IgD-negative memory B cell (primary cell): ENCODE results near the gene ASPHD2. TPM values are rescaled to one million over a fixed set of nuclear protein-coding genes. Genes with fewer than 3 reads are reported as not detected.

Experiments used
- H3K27ac Mint-ChIP-seq, 3 donors: one replicate each; pipeline ENCODE4 v1.8.0; 2020 to 2022; ENCODE audit warnings: mild to moderate bottlenecking in 3 of 3, mixed read lengths in 3 of 3, moderate library complexity in 1 of 3
- H3K27me3 Mint-ChIP-seq: one replicate; pipeline ENCODE4 v1.8.0; 2021; ENCODE audit warnings: mixed read lengths
- H3K36me3 Mint-ChIP-seq: one replicate; pipeline ENCODE4 v1.8.0; 2020; ENCODE audit warnings: mild to moderate bottlenecking, mixed read lengths
- H3K4me1 Mint-ChIP-seq, 3 donors: one replicate each; pipeline ENCODE4 v1.8.0; 2020 to 2022; ENCODE audit warnings: mixed read lengths in 3 of 3, mild to moderate bottlenecking in 1 of 3
- H3K4me3 Mint-ChIP-seq, 4 donors: one replicate each; pipeline ENCODE4 v1.8.0; 2020 to 2022; ENCODE audit warnings: mild to moderate bottlenecking in 4 of 4, mixed read lengths in 4 of 4, moderate library complexity in 3 of 4
- H3K9me3 Mint-ChIP-seq, 3 donors: one replicate each; pipeline ENCODE4 v1.8.0; 2020 to 2021; ENCODE audit warnings: mixed read lengths in 3 of 3, mild to moderate bottlenecking in 1 of 3
- polyA plus RNA-seq: library from polyadenylated mRNA; unstranded; fragments of 300-500 nt; fragmentation: Illumina TruSeq; gene quantifications from one replicate; pipeline ENCODE4 v1.2.3, GENCODE V29; 2021

Gene ASPHD2, protein sequence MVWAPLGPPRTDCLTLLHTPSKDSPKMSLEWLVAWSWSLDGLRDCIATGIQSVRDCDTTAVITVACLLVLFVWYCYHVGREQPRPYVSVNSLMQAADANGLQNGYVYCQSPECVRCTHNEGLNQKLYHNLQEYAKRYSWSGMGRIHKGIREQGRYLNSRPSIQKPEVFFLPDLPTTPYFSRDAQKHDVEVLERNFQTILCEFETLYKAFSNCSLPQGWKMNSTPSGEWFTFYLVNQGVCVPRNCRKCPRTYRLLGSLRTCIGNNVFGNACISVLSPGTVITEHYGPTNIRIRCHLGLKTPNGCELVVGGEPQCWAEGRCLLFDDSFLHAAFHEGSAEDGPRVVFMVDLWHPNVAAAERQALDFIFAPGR
- polyA plus RNA-seq = 5.7 TPM

DNA sequence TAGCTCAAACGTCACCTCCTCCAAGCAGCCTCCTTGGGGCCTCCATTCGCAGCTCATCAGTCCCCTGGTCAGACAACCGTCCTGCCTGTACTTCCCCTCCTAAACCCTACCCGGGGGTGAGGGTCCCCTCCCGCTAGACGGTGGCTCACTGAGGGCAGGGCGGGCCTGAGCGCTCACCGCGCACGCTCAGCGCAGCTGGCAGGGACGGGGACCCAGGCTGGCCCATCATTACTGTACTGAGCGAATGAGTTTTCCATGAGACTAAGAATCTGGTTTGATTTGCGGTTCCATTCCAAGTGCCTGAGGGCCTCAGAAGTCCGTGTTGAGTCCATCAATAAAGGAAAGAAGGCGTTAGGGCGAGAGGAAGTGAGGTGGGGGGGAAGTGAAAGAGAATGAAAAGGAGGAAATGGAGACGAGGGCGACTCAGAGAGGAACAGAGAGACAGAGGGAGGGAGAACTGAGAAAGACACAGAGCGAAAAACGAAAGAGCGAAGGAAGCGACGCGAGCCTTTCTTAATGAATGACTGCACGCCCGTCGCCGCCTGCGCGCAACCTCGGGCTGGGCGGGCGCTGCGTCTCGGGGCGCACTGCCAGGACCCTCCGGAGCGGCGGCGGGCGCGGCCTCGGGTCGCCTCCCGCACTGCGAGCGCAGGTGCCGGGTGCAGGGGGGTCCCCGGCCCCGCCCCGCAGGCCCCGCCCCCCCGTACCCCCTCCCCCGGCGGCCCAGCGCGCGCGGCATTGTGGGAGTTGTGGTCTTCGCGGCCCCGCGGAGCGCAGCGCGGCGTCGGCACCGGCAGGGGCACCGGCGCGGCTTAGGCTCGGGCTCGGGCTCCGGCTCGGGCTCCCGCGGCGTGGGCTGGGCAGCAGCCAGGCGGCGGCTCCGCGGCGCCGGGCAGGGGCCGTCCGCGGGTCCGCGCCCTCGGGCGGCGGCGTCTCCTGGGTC, at the start of gene ASPHD2:
TSS of gene ASPHD2 (plus strand) at position 746 of the 943 bp plus-strand sequence. CDS start 4,356 bp downstream, outside the sequence.
- Mint-ChIP-seq H3K4me1 (peaks cover 32 to 34% (median 33%) of the 10 kb centered on the region in 3 donors), H3K36me3 (no peaks in the 10 kb centered on the region), H3K9me3 (no peaks in the 10 kb centered on the region), H3K27me3 (no peaks in the 10 kb centered on the region), H3K4me3 (peak within 1 kb of the TSS; percentile 92 to 99 (median 96)), H3K27ac (peak within 1 kb of the TSS; percentile 96 to 99 (median 98))

DNA sequence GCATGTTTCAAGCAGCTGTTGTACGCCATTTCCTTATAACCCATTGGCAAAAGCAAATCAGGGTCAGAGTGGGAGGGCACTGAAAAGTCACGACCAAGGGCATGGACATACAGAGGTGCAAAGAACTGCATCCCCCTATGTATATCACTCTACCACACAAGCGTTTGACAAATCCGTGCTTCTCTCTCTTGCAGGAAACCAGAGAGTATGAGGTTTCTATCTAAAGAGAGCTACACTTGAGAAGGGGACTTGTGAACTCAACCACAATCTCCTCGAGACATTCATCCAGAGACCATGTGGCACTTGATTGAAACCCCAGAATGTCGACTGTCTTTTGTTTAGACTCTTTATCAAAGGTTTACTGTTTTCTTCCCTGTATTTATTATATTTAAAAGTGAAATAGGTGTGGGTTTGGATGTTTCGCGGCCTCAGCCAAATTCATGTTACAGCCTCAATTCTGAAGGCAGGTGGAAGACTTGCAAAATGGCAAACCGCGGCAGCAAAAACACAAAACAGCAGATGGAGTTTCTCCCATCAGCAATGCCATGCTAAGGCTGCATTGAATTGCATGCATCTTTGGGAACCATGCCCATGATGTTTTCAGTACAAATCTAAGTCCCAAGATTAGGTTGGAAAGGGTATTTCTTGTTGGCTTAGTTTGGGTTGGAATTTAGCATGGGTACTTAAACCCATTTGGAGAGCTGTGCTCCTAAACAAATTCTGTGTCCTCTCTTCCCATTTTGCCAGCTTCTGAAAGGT, 48.8 kb upstream of the ASPHD2 start:
- H3K36me3 Mint-ChIP-seq = peaks cover 2% of the 10 kb centered on the region
- peaks cover 25% of the 10 kb centered on the region for H3K27me3 Mint-ChIP-seq
- H3K9me3 Mint-ChIP-seq = peaks cover 0 to 3% (median 1%) of the 10 kb centered on the region in 3 donors
- no peak overlapping the region for H3K27ac Mint-ChIP-seq
- H3K4me1 Mint-ChIP-seq = peaks cover 0 to 4% (median 0%) of the 10 kb centered on the region in 3 donors
- no peak overlapping the region for H3K4me3 Mint-ChIP-seq

DNA sequence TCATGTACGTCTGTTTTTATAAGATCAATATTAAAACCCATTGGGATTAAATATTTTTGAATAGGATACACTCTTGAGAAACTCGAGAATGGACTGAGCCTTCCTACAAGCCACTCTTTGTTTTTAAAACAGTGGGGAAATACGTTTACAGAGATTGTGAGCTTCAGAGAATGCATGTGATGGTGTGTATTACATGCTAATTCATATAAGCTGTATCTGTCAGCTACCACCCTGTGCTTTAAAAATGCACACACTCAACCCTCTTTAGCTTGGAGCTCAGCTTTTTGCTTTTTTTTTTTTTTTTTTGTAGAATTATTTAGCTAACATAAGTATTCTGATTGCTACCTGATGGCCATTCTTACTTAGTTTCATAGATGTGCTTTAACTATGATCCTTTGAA, 46.3 kb upstream of the ASPHD2 start:
- Mint-ChIP-seq H3K27me3 (peaks cover 15% of the 10 kb centered on the region), H3K4me1 (no peaks in the 10 kb centered on the region), H3K36me3 (no peaks in the 10 kb centered on the region), H3K27ac (no peak overlapping the region), H3K9me3 (peaks cover 0 to 3% (median 0%) of the 10 kb centered on the region in 3 donors), H3K4me3 (no peak overlapping the region)

DNA sequence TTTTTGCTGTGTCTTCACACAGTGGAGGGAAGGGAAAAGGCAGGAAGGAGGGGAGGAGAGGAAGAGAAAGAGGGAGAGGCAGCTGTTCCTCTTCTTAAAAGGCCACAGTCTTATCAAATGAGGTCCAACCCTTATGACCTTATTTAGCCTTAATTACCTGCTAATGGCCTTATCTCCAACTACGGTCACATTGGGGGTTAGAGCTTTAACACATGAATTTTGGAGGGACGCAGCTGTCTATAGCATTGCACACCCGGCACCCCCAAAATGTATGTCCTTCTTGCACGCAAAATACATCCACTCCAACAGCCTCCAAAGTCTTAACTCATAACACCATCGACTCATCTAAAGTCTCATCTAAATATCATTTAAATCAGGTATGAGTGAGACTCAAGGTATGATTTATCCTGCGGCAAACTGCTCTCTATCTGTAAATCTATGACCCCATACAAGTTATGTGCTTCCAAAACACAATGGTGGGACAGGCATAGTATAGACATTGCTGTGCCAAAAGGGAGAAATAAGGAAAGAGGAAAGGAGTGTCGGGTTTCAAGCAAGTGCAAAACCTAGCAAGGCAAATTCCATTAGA, 45.0 kb upstream of the ASPHD2 start:
- Mint-ChIP-seq H3K27me3 (peaks cover 10% of the 10 kb centered on the region), H3K4me1 (no peaks in the 10 kb centered on the region), H3K27ac (no peak overlapping the region), H3K4me3 (no peak overlapping the region), H3K36me3 (no peaks in the 10 kb centered on the region), H3K9me3 (peaks cover 0 to 3% (median 0%) of the 10 kb centered on the region in 3 donors)

DNA sequence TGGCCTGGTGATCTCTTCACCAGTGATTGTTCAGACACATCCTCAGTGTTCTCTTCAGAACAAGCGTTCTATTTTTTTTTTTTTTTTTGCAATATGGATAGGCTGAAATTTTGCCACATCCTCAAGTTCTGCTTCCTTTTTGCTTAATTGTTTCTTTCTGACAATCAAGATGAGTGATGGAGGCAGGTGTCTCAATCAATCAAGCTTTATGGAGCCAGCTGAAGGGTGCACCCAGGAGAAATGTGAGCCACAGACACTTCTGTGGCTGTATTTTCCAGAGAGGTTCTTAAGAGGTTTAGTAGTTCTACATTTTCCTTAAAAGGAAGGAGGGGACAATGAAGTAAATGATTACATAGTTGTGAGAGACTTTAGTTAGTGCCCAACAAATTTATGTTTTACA, 43.9 kb upstream of the ASPHD2 start:
- H3K4me3 Mint-ChIP-seq = no peak overlapping the region
- H3K27ac Mint-ChIP-seq = no peak overlapping the region
- H3K9me3 Mint-ChIP-seq = peaks cover 0 to 3% (median 0%) of the 10 kb centered on the region in 3 donors
- no peaks in the 10 kb centered on the region for H3K4me1 Mint-ChIP-seq
- no peaks in the 10 kb centered on the region for H3K36me3 Mint-ChIP-seq
- H3K27me3 Mint-ChIP-seq = peaks cover 12% of the 10 kb centered on the region

DNA sequence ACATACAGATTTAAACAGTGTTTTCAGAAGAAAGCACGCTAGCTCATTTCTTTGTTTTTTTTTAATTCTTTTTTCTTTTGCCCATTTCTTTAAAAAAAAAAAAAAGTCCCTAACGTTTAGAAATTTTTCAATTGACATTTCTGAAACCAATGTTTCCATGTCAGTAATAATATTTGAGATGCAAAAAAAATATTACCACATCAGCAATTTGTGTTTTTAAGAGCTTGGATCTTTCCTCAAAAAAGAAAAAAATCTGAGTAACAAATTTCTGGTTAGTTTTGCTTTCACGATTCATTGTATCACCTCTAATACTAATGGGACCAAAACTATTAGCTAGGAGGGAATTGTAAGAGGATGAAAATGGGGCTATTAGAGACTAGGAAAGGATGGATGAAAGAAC, 39.9 kb upstream of the ASPHD2 start:
- no peak overlapping the region for H3K4me3 Mint-ChIP-seq
- H3K36me3 Mint-ChIP-seq = no peaks in the 10 kb centered on the region
- no peak overlapping the region for H3K27ac Mint-ChIP-seq
- H3K9me3 Mint-ChIP-seq = peaks cover 0 to 3% (median 0%) of the 10 kb centered on the region in 3 donors
- H3K27me3 Mint-ChIP-seq = peaks cover 7% of the 10 kb centered on the region
- H3K4me1 Mint-ChIP-seq = no peaks in the 10 kb centered on the region

DNA sequence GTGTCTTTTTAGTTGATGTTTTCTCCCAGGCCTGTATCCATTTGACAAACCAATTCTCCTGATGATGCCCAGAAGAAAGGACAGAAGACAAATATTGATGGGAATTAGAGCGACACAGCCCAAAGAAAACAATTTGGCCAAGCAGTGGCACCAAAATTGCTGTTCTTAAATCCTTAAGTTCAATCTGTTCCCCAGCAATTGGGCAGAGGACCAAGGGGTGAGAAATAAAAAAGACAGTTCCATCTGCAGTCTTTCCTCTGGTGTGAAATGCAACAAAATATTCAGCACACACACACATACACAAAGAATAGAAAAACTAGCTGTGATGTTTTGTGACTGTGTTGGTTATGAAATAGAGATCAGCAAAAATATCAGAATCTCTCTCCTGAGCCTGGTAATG, 38.0 kb upstream of the ASPHD2 start:
- H3K36me3 Mint-ChIP-seq = no peaks in the 10 kb centered on the region
- H3K4me1 Mint-ChIP-seq = no peaks in the 10 kb centered on the region

DNA sequence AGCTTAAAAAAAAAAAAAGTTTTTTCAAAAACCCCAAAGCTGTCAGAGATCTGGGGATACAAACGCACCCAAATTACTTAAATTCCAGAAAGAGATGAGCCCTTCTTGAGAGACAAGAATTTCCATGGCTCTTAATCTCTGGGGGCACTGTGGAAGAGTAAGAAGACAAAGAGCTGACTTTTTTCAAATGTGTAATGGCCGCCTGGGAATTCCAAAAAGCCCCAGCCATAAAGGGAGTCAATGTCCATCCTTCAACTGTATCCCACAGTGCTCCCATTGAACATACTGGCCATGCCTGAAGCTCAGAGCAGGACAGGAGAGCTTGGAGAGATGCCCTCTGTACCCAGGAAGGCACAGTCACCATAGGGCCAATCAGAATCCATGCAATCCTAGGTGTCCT, 37.4 kb upstream of the ASPHD2 start:
- no peaks in the 10 kb centered on the region for H3K4me1 Mint-ChIP-seq
- no peak overlapping the region for H3K27ac Mint-ChIP-seq
- H3K27me3 Mint-ChIP-seq = peaks cover 3% of the 10 kb centered on the region
- peaks cover 0 to 3% (median 0%) of the 10 kb centered on the region in 3 donors for H3K9me3 Mint-ChIP-seq
- no peaks in the 10 kb centered on the region for H3K36me3 Mint-ChIP-seq
- no peak overlapping the region for H3K4me3 Mint-ChIP-seq

More for the DNA sequence above, 38.0 kb upstream of the ASPHD2 start:
- H3K9me3 Mint-ChIP-seq = peaks cover 0 to 3% (median 0%) of the 10 kb centered on the region in 3 donors
- peaks cover 5% of the 10 kb centered on the region for H3K27me3 Mint-ChIP-seq
- no peak overlapping the region for H3K4me3 Mint-ChIP-seq
- H3K27ac Mint-ChIP-seq = no peak overlapping the region

DNA sequence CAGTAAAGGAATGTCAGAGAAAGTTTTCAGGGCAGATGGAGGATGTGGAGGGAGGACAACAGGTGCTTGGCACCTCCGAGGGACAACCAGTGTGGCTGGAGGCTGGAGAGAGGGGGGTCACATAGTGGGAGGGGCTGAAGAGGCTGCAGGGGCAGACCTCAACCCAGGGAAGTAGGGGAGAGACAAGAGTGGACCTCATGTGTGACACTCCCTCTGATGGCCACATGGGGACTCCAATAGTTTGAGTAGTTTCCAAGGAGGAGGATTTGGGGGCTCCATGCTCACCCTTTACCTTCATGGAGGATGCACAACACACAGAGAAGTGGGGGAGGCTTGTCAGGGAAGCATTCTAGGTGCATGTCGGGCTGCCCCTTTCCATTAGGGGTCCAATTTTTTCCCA, 35.1 kb upstream of the ASPHD2 start:
- no peaks in the 10 kb centered on the region for H3K9me3 Mint-ChIP-seq
- peaks cover 3% of the 10 kb centered on the region for H3K27me3 Mint-ChIP-seq
- H3K27ac Mint-ChIP-seq = no peak overlapping the region
- no peaks in the 10 kb centered on the region for H3K4me1 Mint-ChIP-seq
- H3K4me3 Mint-ChIP-seq = no peak overlapping the region
- no peaks in the 10 kb centered on the region for H3K36me3 Mint-ChIP-seq

DNA sequence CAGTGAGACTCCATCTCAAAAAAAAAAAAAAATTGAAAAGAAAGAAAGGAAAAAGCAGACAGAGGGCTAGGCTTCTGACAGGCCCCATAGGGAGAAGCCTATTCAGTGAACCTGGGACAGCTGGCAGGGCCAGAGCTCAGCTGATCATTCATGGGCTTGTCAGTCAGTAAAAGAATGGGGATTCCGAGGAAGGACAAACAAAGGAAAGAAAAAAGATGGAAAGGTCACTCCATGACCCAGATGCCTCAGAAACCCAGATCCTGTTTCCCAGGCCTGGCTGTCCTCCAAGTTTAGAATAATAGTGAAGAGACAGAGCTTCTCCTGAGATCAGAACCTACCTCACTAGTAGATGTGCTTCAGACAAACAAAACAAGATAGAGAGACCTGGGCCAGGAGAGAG, 34.3 kb upstream of the ASPHD2 start:
- Mint-ChIP-seq H3K27me3 (peaks cover 2% of the 10 kb centered on the region), H3K36me3 (no peaks in the 10 kb centered on the region), H3K4me3 (no peak overlapping the region), H3K9me3 (no peaks in the 10 kb centered on the region), H3K27ac (no peak overlapping the region), H3K4me1 (no peaks in the 10 kb centered on the region)

DNA sequence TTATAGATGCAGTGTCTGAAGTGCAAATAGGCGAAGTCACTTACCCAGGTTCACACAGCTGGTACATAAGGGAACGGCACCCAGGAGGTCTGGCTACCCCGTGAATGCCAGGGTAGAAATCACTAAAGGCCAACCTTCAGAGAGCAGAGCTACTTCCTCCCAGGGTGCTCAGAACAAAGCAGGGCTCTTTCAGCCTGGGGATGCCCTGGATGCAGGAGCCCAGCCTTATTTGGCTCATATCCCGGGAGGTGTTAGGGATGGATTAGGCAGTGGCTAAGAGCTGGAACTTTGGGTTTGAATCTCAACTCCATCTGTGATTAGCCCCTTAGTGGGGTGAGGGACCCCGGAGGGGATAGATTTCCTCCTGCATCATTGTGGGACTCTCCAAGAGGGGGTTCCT, 33.1 kb upstream of the ASPHD2 start:
- H3K27me3 Mint-ChIP-seq = peaks cover 4% of the 10 kb centered on the region
- no peaks in the 10 kb centered on the region for H3K4me1 Mint-ChIP-seq
- no peak overlapping the region for H3K4me3 Mint-ChIP-seq
- H3K9me3 Mint-ChIP-seq = no peaks in the 10 kb centered on the region
- peak overlapping the region in 1 of 3 donors; percentile 43 for H3K27ac Mint-ChIP-seq
- no peaks in the 10 kb centered on the region for H3K36me3 Mint-ChIP-seq

DNA sequence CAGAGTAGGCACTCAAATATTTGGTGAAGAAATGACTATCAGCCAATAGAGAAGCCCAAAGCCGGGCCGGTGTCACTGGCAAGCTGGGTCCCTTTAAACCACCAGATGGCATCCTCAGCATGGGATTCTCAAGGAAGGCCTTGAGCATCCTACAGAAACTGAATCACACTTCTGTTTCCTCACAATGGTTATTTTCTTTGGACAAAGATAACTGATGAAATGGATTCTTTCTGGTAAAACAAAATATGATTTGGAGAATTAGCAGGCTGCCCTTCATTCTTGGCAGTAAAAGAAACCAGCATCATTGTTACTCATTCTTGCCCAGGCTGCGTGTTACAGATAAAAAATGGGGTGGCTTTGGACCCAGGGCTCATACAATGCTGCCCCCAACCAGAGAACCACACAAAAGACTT, 30.3 kb upstream of the ASPHD2 start:
- Mint-ChIP-seq H3K4me3 (no peak overlapping the region), H3K27me3 (peaks cover 10% of the 10 kb centered on the region), H3K4me1 (no peaks in the 10 kb centered on the region), H3K9me3 (no peaks in the 10 kb centered on the region), H3K36me3 (peaks cover 2% of the 10 kb centered on the region), H3K27ac (no peak overlapping the region)

DNA sequence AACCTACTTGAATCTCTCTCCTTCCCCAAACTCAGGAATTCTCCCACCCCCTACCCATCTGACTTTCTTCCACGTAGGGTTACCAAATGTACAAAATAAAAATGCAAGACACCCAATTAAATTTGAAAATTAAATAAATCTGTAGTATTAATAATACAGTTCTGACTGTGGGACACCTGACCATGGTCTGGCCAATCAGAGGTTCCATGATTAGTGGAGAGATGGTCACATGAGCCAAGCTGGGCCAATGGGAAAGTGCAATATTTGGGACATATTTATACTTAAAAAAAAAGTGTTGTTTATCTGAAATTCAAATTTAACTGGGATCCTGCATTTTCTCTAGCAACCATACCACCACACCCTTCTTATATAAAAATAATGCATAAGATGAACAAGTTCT, 29.8 kb upstream of the ASPHD2 start:
- no peak overlapping the region for H3K27ac Mint-ChIP-seq
- H3K27me3 Mint-ChIP-seq = peaks cover 10% of the 10 kb centered on the region
- H3K9me3 Mint-ChIP-seq = no peaks in the 10 kb centered on the region
- no peak overlapping the region for H3K4me3 Mint-ChIP-seq
- H3K36me3 Mint-ChIP-seq = peaks cover 2% of the 10 kb centered on the region
- peaks cover 0 to 3% (median 2%) of the 10 kb centered on the region in 3 donors for H3K4me1 Mint-ChIP-seq

DNA sequence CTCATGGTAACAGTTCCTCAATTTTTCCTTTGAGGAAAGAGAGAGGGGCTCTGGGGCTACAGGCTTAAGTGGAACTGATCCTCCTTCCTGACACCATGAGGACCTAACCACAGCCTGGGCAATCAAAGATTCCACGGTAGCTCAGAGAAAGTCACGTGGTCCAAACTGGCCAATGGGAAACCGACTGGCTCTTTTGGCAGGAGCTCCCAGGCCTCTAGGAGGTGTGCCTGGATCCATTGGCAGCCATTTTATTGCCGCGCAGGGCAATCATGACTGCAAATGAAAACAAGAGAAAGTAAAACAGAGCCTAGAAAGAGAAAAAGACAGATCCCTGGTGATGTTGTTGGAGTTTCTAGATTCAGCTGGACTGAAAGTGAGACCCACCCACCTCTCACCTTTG, 27.3 kb upstream of the ASPHD2 start:
- no peak overlapping the region for H3K27ac Mint-ChIP-seq
- no peaks in the 10 kb centered on the region for H3K9me3 Mint-ChIP-seq
- H3K4me3 Mint-ChIP-seq = no peak overlapping the region

More for the DNA sequence above, 27.3 kb upstream of the ASPHD2 start:
- Mint-ChIP-seq H3K36me3 (peaks cover 4% of the 10 kb centered on the region), H3K4me1 (peaks cover 6 to 10% (median 7%) of the 10 kb centered on the region in 3 donors), H3K27me3 (peaks cover 17% of the 10 kb centered on the region)
